ENCODE results near the gene ADCY2. TPM values are rescaled to one million over a fixed set of nuclear protein-coding genes. Genes with fewer than 3 reads are reported as not detected.
"Not testable (repeated sequence)": the region's sequence is repeated elsewhere in the genome, so short reads cannot be mapped to it uniquely, and the experiment has no call there.

Gene ADCY2
- total RNA-seq, 1 donor from 2014 or later = not detected

DNA sequence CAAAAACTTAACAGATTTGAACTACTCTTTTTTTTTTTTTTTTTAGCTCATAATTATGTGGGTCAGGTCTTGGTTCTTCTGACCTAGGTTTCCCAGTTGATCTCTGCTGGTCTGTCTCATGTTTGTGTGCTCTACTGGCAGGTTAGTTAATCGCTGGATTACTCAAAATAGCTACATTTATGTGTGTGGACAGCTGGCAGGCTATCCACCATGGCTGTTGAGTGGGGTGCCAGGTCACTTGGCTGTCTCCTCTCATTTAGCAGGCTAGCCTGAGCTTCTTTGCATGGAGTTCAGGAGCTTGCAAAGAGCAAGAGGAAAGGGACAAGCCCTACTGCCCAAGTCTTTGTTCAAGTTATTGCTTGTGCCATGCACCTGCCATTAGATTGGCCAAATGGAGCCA lies 9.3 kb downstream of the ADCY2 start:
- H3K9me3 Mint-ChIP-seq = no peaks in the 10 kb centered on the region
- H3K4me1 Mint-ChIP-seq (ENCODE audit: low read depth) = no peaks in the 10 kb centered on the region
- H3K4me3 Mint-ChIP-seq (ENCODE audit: low read depth) = no peak overlapping the region
- H3K36me3 Mint-ChIP-seq (ENCODE audit: low read depth) = no peaks in the 10 kb centered on the region
- H3K27ac Mint-ChIP-seq = no peak overlapping the region
- intact Hi-C loops (cut with micrococcal nuclease) = no loop called here
- no peak for DNase-seq (ENCODE audit: low spot score)
- H3K27me3 Mint-ChIP-seq (ENCODE audit: low read depth) = no peaks in the 10 kb centered on the region

DNA sequence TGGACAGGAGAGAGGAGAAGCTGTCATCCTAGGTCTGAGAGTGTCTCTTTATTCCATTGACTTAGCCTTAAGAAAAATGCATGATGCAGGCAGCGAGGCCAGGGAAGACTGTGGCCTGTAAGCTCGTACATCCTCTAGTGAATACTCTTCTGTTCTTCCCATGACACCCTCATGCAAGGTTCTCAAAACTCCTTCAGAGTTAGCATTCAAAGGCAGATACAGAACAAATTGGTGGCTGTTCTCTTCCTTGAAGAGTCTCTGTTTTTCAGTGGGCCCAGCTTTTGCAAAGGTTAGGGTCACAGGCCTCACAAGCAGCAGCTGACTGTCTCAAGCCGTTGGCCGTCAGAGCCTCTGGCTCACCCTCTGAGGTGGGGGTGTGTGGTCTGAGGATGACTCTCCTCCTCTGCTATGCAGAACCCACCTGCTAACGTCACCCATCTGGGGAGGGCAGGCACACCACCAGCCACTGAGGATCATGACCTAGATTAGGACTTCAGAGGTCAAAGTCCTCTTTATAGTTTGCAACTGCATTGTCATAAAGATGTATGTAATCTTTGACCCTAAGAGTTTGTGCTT lies 15.1 kb downstream of the ADCY2 start:
- no peak for DNase-seq (ENCODE audit: low spot score)
- Mint-ChIP-seq H3K36me3 (ENCODE audit: low read depth) (no peaks in the 10 kb centered on the region), H3K4me3 (ENCODE audit: low read depth) (no peak overlapping the region), H3K27ac (no peak overlapping the region), H3K9me3 (no peaks in the 10 kb centered on the region), H3K4me1 (ENCODE audit: low read depth) (no peaks in the 10 kb centered on the region), H3K27me3 (ENCODE audit: low read depth) (no peaks in the 10 kb centered on the region)
- intact Hi-C loops (cut with micrococcal nuclease) = no loop called here

DNA sequence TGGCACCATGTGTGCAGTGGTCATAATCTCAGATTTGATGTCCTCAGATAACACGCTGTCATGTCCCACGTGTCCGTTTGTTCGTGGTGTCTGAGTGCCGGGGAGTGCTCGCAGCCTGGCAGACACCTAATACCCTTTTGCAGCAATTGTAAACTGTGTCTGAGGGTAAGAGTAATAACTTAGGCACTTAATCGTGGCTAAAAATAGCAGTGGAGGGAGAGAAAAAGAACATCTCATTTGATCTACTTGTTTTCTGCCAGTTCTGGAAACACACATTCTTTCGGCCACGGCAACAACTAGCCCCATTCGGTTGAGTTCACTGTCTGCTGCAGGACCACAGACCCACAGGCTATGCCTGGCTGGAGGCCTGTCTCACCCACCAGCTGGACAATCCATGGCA lies 16.5 kb downstream of the ADCY2 start:
- H3K27ac Mint-ChIP-seq = no peak overlapping the region
- intact Hi-C loops (cut with micrococcal nuclease) = no loop called here
- H3K36me3 Mint-ChIP-seq (ENCODE audit: low read depth) = no peaks in the 10 kb centered on the region
- H3K4me1 Mint-ChIP-seq (ENCODE audit: low read depth) = no peaks in the 10 kb centered on the region
- H3K9me3 Mint-ChIP-seq = no peaks in the 10 kb centered on the region
- no peaks in the 10 kb centered on the region for H3K27me3 Mint-ChIP-seq (ENCODE audit: low read depth)
- no peak for DNase-seq (ENCODE audit: low spot score)
- no peak overlapping the region for H3K4me3 Mint-ChIP-seq (ENCODE audit: low read depth)

DNA sequence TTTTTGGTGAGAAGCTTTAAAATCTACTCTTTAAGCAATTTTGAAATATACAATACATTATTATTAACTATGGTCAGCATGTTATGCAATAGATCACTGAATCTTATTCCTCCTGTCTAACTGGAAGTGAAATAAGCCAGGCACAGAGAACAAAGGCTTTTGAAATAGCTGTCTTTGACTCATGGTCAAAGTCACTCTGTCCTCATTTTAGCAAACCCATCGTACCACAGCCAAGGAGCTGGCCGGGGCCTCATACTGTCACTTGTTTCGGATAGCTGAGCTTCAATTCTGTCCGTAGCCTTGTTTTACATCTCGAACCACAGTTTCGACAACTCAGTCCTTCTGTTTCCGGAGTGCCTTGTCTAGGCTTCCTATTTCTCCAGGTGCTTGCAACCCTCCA lies 19.2 kb downstream of the ADCY2 start:
- Mint-ChIP-seq H3K27me3 (ENCODE audit: low read depth) (no peaks in the 10 kb centered on the region), H3K4me1 (ENCODE audit: low read depth) (no peaks in the 10 kb centered on the region), H3K4me3 (ENCODE audit: low read depth) (no peak overlapping the region), H3K36me3 (ENCODE audit: low read depth) (no peaks in the 10 kb centered on the region), H3K27ac (no peak overlapping the region), H3K9me3 (no peaks in the 10 kb centered on the region)
- intact Hi-C loops (cut with micrococcal nuclease) = no loop called here
- no peak for DNase-seq (ENCODE audit: low spot score)

DNA sequence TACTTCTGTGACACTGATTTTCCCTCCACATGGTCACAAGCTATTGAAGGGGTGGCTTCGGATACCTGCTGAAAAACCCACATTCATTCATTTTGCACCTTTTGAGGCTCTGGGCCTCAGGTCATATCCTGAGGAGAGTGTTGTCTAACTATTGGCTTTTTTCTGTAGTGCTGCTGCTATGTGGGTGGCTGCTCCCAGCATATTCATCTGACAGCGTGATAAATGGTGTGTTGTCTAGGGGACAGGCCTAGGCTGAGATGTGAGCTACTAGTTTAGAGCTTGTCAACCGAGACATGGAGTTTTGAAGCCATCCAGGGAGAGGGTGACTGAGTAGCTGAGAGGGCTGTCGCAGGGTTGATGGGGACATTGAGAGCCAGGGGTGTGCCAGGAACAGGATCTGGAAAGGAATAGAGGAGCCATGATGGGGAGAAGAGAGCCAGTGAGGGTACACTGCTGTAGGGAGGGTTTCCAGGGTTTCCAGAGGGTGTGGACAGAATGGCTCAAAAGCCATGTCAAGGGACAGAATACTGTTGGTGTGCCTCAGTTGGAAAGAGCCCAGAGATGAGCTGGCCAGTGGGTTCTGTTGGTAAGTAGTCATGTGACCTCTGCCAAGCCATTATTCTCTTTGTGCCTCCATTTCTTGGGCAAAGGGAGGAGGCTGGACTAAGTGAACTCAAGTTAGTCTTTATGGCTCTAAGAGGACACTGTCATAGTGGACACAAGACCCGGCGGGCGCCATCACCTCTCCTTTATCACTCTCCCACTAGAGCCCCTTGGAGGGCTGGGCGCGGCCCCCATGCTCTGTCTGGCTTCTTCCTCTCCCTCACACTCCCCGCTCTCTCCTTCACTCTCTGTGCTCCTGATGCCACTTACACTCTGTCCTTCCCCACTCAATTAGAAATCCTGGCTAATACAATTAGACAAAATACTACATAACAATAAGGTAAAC lies 19.9 kb downstream of the ADCY2 start:
- no peaks in the 10 kb centered on the region for H3K4me1 Mint-ChIP-seq (ENCODE audit: low read depth)
- no peaks in the 10 kb centered on the region for H3K9me3 Mint-ChIP-seq
- no peaks in the 10 kb centered on the region for H3K36me3 Mint-ChIP-seq (ENCODE audit: low read depth)
- H3K4me3 Mint-ChIP-seq (ENCODE audit: low read depth) = no peak overlapping the region
- peaks cover 3% of the 10 kb centered on the region for H3K27me3 Mint-ChIP-seq (ENCODE audit: low read depth)
- intact Hi-C loops (cut with micrococcal nuclease) = no loop called here
- no peak overlapping the region for H3K27ac Mint-ChIP-seq
- no peak for DNase-seq (ENCODE audit: low spot score)

DNA sequence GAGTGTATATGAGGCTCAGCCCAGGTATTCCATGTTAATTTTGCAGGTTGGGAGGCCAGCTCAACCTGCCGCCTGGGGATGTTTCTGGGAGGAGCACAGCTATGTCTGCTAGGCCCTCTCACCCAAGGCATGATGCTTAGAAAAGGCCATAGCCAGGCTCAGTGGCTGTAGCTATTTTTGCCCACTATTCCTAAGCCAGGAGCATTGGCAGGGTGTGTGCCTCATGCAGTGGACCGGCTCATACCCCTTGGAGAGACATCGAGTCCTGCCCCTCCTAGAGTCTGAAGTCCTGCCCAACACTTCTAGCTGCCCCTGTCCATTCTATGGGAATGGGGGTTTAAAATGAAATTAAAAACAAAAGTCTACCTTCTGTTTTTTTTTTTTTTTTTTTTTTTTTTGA lies 22.3 kb downstream of the ADCY2 start:
- Mint-ChIP-seq H3K4me1 (ENCODE audit: low read depth) (no peaks in the 10 kb centered on the region), H3K4me3 (ENCODE audit: low read depth) (no peak overlapping the region), H3K27ac (no peak overlapping the region), H3K36me3 (ENCODE audit: low read depth) (no peaks in the 10 kb centered on the region), H3K27me3 (ENCODE audit: low read depth) (peaks cover 3% of the 10 kb centered on the region), H3K9me3 (no peaks in the 10 kb centered on the region)
- DNase-seq (ENCODE audit: low spot score) = no peak
- intact Hi-C loops (cut with micrococcal nuclease) = no loop called here

DNA sequence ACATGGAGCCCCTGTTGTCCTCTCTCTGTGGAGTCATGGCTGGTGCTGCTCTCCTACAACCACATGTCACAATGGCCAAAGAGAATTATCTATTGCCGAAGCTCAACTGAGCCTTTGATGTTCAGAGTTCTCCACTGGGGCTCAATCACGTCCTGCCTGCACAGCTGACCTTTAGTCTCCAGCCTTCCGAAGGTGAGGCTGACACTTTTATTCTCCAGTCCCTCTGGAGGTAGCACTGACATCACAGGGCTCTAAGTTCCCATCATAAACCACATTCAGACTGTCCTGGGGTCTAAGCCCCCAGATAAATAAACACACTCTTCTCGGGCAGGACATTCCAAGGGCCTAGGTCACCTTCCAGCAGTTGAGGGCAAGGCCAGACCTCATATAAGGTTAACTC lies 23.4 kb downstream of the ADCY2 start:
- H3K9me3 Mint-ChIP-seq = no peaks in the 10 kb centered on the region
- no peaks in the 10 kb centered on the region for H3K36me3 Mint-ChIP-seq (ENCODE audit: low read depth)
- intact Hi-C loops (cut with micrococcal nuclease) = no loop called here
- H3K27me3 Mint-ChIP-seq (ENCODE audit: low read depth) = peaks cover 3% of the 10 kb centered on the region
- H3K4me1 Mint-ChIP-seq (ENCODE audit: low read depth) = no peaks in the 10 kb centered on the region
- H3K4me3 Mint-ChIP-seq (ENCODE audit: low read depth) = no peak overlapping the region
- no peak overlapping the region for H3K27ac Mint-ChIP-seq
- DNase-seq (ENCODE audit: low spot score) = no peak

DNA sequence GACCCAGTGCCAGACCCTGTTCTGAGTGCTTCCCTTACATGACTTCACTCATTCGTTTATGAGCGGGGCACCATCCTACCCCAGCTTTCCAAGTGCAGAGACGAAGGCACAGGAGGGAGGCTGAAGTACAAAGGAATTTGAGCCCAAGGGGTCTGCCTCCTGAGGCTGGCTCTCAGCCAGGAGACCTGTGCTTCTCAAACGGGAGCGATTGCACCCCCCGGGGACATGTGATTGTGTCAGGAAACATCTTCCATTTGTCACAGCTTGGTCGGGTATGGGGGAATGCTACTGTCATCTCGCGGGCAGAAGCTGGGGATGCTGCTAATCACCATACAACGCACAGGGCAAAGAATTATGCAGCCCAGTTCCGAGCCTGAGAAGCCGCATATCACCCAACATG lies 23.9 kb downstream of the ADCY2 start:
- H3K4me3 Mint-ChIP-seq (ENCODE audit: low read depth) = no peak overlapping the region
- no peak overlapping the region for H3K27ac Mint-ChIP-seq
- H3K9me3 Mint-ChIP-seq = no peaks in the 10 kb centered on the region
- no peaks in the 10 kb centered on the region for H3K4me1 Mint-ChIP-seq (ENCODE audit: low read depth)
- H3K27me3 Mint-ChIP-seq (ENCODE audit: low read depth) = peaks cover 3% of the 10 kb centered on the region
- no peak for DNase-seq (ENCODE audit: low spot score)
- H3K36me3 Mint-ChIP-seq (ENCODE audit: low read depth) = no peaks in the 10 kb centered on the region
- intact Hi-C loops (cut with micrococcal nuclease) = no loop called here

DNA sequence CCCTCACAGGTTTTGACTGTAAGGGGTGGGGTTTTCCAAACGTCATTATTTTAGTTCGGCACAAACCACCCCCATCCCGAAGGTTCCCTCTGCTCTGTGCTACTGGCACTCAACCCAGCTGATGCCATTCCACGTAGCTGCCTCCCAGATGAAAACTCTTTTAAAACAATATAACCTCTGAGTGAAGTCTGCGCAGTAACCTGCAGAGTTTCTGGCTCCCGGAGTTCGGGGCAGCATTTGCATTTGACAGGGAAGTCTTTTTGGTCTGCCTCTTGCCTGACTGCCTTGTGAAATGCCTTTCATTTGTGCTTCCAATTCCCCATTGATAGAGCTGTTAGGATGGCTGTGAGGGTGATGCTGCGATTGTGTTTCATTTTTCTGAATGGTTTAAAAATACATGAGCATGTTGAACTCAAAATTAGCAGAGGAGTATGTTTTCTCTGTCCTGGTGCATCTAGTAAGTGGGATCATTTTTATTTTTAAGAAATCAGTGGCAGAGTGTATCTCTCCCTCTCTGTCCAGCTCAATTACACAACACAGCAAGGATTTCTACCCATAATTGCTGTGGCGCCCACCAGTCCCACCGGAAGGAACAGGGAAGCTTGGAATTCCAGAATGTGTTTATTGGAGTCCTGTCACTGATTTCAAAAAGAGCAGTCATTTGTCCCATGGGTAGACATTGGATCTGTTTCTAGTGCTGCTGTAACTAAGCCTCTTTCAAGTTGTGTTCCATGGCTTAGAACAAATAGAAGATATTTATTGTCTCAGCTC lies 24.8 kb downstream of the ADCY2 start:
- Mint-ChIP-seq H3K27me3 (ENCODE audit: low read depth) (peaks cover 3% of the 10 kb centered on the region), H3K4me1 (ENCODE audit: low read depth) (no peaks in the 10 kb centered on the region), H3K9me3 (no peaks in the 10 kb centered on the region), H3K27ac (no peak overlapping the region), H3K36me3 (ENCODE audit: low read depth) (no peaks in the 10 kb centered on the region), H3K4me3 (ENCODE audit: low read depth) (no peak overlapping the region)
- intact Hi-C loops (cut with micrococcal nuclease) = no loop called here
- DNase-seq (ENCODE audit: low spot score) = no peak

DNA sequence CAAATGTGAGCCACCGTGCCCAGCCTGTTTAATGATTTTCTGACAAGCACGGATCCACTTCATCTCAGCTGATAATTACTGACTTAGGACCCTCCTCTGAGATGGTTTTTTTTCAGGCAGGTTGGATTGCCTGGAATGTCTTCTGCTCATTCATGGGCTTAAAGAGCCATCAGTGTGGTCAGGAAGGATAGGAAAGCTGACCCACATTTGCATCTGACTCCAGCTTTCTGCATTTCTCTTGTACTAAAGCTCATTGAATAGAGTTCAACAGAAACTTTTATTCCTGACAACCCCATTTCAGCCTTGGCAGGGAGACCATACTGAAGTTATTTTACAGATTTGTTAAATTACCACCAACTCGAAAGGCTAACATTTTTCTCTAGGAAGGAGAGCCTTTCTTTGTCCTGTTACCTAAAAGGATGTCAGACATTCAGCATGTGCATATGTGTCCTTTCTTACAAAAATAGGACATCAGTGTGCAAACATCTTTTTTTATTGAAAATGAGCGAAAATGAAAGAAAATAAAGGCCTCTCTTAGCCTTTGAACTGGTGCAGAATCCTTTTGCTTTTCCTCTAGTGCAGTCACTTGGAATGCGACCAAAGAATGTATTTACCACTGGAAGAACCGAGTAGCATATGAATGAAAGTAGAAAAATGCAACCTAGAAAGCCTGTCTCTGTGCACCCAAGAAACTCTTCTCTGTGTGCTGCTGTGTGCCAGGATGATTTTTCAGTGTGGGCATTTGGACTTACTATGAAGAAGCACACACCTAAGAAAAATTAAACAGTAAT lies 26.6 kb downstream of the ADCY2 start:
- Mint-ChIP-seq H3K27ac (no peak overlapping the region), H3K4me3 (ENCODE audit: low read depth) (no peak overlapping the region), H3K27me3 (ENCODE audit: low read depth) (peaks cover 3% of the 10 kb centered on the region), H3K4me1 (ENCODE audit: low read depth) (no peaks in the 10 kb centered on the region), H3K9me3 (no peaks in the 10 kb centered on the region), H3K36me3 (ENCODE audit: low read depth) (no peaks in the 10 kb centered on the region)
- intact Hi-C loops (cut with micrococcal nuclease) = no loop called here
- no peak for DNase-seq (ENCODE audit: low spot score)

DNA sequence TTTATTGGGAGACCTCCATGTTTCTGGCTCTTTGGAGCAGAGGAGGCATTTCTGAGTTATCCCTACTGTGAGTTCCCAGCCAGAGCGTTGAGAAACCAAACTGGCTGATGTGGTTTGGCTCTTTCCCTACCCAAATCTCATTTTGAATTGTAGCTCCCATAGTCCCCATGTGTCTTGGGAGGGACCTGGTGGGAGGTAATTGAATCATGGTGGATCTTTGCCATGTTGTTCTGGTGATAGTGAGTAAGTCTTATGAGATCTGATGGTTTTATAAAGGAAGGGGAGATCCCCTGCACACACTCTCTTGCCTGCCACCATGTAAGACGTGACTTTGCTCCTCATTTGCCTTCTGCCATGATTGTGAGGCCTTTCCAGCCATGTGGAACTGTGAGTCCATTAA lies 27.3 kb downstream of the ADCY2 start:
- intact Hi-C loops (cut with micrococcal nuclease); H3K27ac Mint-ChIP-seq: not testable (repeated sequence)

DNA sequence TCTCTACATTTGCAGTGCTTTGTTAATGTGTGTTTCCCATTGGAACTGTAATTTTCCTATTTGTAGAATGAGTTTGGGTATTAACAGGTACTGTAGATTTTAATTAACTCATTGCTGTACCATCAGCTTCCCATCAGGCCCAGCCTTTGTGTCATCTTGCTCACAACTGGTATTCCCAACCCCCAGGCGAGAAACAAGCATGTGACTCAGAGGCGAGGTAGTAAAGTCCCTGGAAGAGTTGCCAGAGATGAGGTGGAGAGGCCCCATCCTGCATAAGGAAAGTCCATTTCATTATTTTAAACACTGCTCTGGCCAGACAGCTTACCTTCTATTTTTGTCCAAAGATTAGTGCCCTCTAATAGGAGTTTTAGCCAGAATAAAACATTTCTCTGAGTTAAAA lies 29.9 kb downstream of the ADCY2 start:
- no peak overlapping the region for H3K27ac Mint-ChIP-seq
- no peaks in the 10 kb centered on the region for H3K36me3 Mint-ChIP-seq (ENCODE audit: low read depth)
- peaks cover under 1% of the 10 kb centered on the region for H3K27me3 Mint-ChIP-seq (ENCODE audit: low read depth)
- DNase-seq (ENCODE audit: low spot score) = no peak
- no peaks in the 10 kb centered on the region for H3K4me1 Mint-ChIP-seq (ENCODE audit: low read depth)
- H3K9me3 Mint-ChIP-seq = no peaks in the 10 kb centered on the region
- intact Hi-C loops (cut with micrococcal nuclease) = no loop called here
- no peak overlapping the region for H3K4me3 Mint-ChIP-seq (ENCODE audit: low read depth)

More for the DNA sequence above, 27.3 kb downstream of the ADCY2 start:
- not testable (repeated sequence) for H3K4me1 Mint-ChIP-seq (ENCODE audit: low read depth); H3K9me3 Mint-ChIP-seq; DNase-seq (ENCODE audit: low spot score); H3K27me3 Mint-ChIP-seq (ENCODE audit: low read depth); H3K4me3 Mint-ChIP-seq (ENCODE audit: low read depth); H3K36me3 Mint-ChIP-seq (ENCODE audit: low read depth)

Measured in activated T-helper 2 cell treated with anti-CD3 and anti-CD28 coated beads, Interferon-gamma antibody, Interleukin-2, Interleukin-4, amounts not matched to agents 10 μg/mL and 5 μg/mL and 100 μg/mL, durations not matched to agents 14 hours and 24 hours and 36 hours (primary cell).